Limb (tissue), 2 donors: ENCODE data around the gene PSMD8.
"Not testable (repeated sequence)": the region's sequence is repeated elsewhere in the genome, so short reads cannot be mapped to it uniquely, and the experiment has no call there.

Source experiments
- DNase-seq, 2 donors: peaks; one replicate each; pipeline ENCODE4 v3.0.0-alpha.2; 2016; ENCODE audit errors: extremely low spot score in 2 of 2

Gene PSMD8

DNA sequence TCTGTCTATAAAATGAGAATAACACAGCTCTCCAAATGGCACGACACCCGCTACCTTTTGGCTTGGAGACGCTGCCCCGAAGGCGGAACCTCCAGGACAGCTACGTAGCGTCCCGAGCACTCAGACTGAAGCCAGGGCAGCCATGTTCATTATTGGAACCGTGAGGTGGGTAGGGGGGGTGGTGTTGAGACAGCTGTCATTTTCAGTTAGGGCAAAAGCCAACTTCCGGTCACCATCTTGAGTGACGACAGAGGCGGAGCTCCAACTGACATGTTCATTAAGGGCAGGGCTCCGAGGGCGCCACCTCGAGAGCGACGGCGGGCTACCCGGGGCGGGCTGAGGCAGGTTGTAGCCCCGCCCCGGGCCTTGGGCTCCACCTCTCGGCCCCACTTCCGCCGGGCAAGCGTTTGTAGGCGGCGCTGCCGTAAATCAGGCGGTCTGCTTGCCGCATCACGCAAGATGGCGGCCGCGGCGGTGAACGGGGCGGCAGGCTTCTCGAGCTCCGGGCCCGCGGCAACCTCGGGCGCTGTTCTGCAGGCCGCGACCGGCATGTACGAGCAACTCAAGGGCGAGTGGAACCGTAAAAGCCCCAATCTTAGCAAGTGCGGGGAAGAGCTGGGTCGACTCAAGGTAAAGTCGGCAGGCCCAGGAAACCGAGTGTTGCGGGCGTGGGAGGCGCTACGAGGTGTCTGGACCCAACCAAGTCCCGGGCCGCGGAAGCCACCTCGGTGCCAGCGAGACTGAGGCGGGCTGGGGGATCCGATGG is at the start of gene PSMD8:
Gene PSMD8, plus strand, starts transcription at position 240 of the 766 bp plus-strand sequence. Its CDS starts 31 bp downstream, at position 271.
- DNase-seq = peak; percentile 98 to 99

DNA sequence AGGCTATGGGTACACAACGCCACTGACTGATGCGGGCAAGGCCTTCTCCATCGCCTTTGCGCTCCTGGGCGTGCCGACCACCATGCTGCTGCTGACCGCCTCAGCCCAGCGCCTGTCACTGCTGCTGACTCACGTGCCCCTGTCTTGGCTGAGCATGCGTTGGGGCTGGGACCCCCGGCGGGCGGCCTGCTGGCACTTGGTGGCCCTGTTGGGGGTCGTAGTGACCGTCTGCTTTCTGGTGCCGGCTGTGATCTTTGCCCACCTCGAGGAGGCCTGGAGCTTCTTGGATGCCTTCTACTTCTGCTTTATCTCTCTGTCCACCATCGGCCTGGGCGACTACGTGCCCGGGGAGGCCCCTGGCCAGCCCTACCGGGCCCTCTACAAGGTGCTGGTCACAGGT is 47.8 kb upstream of the PSMD8 start:
- no peak for DNase-seq

DNA sequence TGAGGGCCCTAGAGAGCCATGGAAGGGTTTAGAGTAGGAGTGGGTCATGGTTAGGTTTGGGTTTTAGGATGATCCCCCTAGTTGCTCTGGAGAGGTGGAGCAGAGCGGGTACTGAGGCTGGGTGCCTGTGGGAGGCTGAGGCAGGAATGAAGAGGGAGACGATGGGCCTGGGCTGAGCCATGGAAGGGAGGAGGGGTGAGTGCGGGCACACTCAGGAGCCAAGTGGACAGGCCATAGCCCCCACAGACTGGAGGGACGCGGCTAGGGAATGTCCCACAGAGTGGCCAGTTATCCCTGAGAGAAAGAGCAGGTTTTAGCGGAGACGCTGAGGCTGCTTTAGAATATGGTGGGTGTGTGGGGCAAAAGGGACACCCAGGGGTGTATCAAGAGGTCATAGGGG is 44.7 kb upstream of the PSMD8 start:
- no peak for DNase-seq

DNA sequence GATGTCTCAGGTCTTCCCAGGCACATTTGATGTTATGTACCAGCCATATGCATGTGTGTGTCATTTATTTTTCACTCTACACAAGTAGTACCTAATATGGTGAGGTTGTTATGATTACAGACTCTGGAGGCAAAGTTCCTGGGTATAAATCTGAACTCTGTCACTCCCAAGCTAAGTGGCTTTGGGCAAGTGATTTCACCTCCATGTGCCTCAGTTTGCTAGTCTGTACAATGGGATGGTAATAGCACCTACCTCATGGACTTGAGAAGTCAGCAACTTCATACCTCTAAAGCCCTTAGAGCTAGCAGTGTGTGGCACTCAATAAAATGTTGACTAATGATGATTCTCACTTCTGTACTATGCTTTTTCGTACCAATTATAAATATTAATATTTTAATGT is 42.6 kb upstream of the PSMD8 start:
- no peak for DNase-seq

DNA sequence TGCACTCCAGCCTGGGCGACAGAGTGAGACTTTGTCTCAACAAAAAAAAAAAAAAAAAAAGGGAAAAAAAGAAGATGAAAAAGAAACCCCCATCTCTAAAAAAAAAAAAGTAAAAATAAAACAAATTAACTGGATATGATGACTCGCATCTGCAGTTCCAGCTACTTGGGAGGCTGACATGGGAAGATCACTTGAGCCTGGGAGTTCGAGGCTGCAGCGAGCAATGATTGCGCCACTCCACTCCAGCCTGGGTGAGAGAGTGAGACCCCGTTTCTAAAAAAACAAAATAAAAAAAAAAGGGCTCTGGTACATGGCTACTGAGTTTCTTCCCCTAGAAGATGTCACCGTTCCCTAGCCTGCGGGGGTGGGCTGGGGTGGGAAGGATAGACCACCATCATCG is 41.1 kb upstream of the PSMD8 start:
- DNase-seq = no peak

DNA sequence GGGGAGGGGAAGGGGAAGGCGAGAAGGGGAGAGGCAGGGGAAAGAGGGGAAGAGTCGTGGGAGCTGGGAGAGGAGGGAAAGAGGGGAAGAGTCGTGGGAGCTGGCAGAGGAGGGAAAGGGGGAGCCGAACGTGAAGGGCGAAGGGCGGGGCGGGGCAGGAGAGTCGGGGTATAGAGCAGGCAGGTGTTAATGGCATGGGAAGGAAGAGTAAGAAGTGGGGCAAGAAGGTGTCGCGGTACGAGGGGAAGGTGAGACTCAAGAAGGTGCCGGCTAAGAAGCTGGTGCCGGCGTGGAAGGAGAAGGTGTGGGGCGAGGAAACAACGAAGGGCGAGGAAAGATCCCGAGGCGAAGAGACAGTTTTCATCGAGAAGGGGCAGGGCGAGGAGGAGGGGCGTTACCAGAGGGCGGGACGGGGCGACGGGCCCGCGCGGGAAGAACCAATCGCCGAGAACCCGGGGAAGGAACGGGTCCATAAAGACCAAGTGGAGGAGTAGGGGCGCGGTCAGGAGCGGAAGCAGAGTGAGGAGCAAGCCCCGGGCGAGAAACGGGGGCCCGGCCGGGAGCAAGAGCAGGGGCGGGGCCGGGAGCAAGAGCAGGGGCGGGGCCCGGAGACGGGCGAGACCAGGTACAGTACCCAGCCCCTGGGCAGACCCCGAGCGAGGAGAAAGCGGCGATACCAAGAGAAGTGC is 38.3 kb upstream of the PSMD8 start:
- DNase-seq = peak; percentile 94 to 95

DNA sequence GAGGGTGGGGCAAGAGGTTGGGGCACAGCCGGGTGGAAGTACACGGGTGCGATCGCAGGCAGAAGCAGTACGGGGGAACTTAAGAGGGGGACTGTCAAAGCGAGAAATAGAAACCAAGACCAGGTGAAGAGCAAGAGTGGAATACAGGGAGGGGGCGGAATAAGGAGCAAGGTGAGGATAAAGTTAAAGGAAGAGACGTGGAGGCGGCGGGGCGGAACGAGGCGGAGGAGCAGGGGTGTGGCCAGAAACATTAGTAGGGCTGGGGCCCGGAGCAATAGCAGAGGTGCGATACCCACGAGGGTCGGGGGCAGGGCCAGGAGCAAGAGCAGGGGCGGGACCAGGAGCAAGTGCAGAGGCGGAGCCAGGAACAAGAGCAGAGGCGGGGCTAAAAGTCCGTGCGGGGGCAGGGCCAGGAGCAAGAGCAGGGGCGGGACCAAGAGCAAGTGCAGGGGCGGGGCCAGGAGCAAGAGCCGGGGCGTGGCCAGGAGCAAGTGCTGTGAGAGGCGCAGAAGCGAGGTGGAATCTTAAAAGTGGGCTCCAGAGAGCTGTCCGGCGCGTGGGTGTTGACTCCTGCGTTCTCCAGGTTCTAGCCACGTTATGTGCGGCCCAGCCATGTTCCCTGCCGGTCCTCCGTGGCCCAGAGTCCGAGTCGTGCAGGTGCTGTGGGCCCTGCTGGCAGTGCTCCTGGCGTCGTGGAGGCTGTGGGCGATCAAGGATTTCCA is 37.6 kb upstream of the PSMD8 start:
- DNase-seq = peak; percentile 92 to 94

DNA sequence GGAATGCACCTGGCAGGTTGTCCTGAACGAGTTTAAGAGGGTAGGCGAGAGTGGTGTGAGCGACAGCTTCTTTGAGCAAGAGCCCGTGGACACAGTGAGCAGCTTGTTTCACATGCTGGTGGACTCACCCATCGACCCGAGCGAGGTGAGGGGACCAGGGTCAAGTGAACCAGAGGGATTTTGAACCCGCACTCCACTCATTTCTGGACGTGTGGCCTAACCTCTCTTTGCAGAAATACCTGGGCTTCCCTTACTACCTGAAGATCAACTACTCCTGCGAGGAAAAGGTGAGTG is 37.1 kb upstream of the PSMD8 start:
- no peak for DNase-seq

DNA sequence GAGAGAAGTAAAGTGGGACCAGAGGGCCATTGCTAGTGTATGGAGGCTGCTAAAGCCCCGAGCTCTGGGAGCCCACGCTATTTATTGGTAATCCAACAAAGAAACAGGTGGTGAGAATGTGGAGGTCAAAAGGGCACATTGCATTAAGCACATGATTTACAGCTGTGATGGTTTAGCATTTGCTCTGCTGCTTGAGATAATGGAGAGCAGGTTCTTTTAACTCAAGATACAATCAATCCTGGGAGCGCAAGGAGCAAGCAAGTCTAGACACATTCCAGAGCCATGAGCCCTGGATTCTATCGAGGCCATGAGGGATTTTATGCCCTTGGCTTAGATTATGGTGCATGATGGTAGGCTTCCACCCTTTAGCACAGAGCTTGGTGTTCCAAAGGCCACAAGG is 35.4 kb upstream of the PSMD8 start:
- not testable (repeated sequence) for DNase-seq

DNA sequence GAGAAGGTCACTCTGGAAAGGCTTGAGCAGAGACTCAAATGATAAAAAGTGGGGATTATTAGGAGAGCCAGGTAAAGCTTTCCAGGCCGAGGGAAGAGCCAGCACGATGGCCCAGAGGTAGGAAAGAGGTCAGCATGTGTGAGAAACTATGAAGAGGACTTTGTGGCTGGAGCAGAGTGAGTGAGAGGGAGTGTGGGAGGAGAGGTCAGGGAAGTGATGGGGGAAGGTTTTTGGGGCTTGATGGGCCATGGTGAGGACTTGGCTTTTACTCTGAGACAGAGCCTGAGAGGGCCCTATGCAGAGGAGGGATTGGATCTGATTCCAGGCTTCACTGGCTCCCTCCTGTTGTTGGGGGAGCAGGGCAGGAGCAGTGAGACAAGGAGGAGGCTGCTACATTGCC is 33.4 kb upstream of the PSMD8 start:
- no peak for DNase-seq

DNA sequence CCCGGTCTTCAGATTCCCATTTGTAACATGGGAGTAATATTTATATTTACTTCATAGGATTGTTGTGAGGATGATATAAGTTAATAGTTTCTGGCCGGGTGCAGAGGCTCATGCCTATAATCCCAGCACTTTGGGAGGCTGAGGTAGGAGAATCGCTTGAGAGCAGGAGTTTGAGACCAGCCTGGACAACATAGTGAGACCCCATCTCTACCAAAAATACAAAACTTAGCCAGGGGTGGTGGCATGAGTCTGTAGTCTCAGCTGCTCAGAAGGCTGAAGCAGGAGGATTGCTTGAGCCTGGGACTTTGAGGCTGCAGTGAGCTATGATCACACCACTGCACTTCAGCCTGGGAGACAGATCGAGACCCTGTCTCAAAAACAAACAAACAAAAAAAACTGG is 27.5 kb upstream of the PSMD8 start:
- no peak for DNase-seq

DNA sequence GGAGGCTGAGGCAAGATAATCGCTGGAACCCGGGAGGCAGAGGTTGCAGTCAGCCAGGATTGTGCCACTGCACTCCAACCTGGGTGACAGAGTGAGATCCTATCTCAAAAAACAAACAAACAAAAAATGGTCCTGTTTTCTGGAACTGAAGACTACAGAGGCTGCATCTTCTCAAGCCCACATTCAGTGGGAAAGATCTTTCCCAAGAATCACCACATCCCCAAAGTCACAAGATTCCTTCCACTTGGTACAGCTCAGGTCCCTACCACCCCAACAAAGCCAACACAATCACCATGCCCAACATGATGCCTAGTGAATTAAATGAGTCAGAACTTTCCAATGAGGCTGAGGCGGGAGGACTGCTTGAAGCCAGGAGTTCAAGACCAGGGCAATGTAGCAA is 23.5 kb upstream of the PSMD8 start:
- no peak for DNase-seq

DNA sequence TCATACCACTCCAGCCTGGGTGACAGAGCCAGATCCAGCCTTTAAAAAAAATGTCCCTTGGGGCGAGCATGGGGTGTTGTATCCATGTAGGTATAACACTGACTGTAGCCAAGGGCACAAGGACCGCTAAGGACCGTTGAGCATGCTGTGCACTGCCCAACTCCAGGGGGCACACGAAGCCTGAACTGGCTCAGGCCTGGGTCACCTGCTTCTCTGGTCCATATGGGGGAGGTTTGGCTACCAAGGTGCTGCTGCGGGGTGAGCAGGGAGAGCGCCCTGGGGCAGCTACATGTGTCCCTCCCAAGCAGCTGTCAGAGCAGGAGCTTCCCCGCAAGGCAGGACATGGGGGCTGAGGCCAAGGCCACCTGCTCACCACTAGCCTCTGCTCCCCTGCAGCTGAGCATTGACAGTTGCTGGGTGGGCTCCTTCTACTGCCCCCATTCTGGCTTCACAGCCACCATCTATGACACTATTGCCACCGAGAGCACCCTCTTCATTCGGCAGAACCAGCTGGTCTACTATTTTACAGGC is 22.4 kb upstream of the PSMD8 start:
- no peak for DNase-seq

DNA sequence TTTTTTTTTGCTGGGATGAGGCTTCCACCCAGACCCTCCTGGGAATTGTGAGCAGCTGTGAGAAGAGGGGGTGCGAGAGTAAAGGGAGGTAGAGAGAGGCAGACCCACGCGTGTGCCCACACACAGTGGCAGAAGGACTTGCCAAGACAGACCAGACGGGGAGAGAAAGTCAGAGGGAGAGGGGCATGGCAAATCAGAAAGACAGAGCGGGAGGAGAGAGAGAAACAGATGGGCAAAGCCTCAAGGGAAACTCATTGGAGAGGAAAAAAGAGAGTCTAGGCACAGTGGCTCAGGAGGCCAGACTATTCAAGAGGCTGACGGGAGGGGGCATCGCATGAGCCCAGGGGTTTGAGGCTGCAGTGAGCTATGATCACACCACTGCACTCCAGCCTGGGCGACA is 21.8 kb upstream of the PSMD8 start:
- no peak for DNase-seq

DNA sequence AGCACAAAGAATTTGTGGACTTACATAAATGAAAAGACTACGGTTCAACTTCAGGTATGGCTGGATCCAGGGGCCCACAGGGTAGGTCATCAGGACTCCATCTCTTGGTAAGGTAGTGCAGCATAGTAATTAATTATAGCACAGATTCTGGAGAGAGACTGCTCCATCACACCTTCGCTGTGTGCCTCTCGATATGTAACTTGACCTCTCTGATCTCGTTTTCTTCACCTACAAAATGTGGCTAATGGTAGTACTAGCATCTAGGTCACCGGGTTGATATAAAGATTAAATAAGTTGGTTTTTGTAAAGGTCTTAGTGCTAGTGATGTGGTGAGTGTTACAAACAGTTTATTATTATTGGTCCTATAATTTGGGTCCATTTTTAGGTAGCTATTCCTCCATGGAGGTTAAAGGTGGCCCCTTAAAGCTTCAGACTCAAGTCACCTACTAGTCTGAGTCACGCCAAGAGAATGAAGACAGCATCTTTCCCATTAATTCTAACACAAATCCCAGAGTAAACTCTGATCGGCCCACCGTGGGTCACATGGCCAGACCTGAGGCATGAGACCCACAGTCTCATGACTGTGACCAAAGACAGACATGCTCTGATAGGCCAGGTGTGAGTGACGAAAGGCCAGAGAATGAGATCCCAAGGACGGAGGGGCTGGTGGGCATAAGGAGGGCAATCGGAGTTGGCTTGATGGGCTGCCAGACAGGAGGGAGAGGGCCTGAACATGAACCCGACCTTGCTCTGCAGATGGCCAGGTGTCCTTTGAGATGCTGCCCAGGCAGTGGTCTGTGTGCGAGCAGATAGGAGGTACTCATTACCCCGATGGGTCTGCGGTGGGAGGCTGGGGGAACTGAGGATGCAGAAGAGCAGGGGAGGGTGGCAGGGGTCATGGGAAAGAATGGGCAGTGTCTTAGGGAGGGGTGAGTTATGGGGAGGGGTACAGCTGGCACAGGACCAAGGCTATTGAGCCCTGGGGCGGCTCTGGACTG is 18.3 kb upstream of the PSMD8 start:
- DNase-seq = no peak

DNA sequence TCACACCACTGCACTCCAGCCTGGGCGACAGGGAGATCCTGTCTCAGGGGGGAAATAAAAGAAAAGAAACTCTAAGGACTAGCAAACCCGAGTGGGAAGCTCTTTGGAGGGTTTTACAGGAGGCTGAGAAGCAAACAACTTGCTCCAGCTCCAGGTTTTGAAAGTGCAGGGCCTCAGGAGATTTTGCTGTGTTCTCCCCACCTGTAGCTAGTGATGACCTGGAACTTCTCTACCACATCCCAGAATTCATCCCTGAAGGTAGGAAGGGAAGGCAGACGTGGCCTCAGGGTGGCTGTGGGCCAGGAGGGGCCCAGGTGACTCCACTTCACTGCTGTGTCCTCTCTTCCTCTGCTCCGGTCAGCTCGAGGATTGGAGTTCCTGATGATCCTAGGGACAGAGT is 16.3 kb upstream of the PSMD8 start:
- no peak for DNase-seq

DNA sequence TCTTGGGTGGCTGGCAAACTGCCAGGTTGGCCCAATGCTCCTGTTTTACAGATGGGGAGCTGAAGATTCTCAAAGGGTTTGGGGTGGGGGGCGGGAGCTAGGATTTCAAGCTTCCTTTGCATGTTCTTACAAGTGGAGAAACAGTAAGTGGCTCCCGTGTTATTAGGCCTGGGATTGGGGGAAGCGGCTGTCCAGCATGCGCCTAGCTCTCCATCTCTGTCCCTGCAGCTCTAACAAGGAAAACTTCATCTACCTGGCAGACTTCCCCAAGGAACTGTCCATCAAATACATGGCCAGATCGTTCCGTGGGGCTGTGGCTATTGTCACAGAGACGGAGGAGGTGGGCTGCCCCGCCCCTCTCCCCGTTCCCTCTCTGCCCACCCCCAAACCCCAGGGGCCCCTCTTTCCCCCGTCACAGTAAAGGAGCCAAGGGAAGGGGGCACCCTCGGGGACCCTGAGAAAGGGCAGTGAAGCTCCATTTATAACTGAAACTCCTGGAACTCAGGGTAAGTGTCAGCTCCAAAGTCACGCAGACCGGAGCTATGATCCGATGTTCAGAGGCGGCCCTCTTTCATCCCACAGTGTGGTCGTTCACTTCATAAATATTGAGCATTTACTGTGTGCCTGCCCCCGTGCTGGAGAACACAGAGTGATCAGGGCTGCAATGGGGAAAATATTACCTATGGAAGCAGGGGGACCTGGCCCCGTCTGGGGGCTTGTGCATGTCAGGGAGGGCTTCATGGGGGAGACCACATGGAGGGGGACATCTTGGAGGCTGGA is 14.9 kb upstream of the PSMD8 start:
- DNase-seq = no peak

DNA sequence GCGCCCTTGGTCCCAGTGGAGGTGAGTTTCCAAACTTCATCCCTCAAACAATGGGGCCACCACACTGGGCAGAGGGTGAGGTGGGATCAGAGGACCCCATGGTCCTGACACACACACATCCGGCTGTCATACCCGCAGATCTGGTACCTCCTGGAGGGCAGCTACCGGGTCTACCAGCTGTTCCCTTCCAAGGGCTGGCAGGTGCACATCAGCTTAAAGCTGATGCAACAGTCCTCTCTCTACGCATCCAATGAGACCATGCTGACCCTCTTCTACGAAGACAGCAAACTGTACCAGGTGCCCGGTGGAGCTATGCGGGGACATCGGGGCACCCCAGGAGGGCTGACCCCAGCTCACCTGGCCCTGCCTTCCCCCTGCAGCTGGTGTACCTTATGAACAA is 14.0 kb upstream of the PSMD8 start:
- DNase-seq = no peak

DNA sequence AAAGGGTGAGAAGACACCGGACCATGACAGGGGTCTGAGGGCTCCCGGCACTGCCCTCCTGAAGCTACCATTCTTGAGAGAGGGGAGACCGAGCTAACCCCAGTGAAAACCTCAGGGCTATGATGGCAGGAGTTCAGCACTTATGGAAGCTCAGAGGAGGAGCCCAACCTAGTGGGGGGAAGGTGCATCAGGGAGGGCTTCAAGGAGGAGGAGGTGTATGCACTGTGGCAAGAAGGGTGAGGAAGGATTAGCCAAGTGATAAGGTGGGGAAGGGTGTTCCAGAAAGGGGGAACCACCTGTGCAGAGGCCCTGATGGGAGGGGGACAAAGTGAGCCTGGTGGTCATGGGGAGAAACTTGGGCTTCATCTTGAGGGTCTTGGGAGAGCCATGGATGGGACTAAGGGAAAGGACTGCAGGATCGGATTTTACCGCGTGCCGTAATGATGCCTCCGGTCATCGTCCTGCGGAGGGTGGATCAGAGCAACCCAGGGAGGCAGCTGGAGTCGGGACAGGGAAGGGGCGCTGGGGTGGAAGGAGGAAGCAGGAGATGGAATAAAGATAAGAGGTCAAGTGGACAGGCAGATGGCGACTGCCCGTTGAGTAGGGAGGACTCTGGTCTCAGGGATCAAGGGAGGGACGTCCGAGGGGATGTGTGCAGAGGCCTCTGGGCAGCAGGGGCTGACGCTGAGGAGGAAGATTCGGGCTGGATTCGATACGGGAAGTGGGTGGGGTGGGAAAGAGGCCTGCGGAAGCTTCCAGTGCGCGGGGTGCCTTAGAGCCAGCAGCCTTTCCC is 13.3 kb upstream of the PSMD8 start:
- DNase-seq = no peak

DNA sequence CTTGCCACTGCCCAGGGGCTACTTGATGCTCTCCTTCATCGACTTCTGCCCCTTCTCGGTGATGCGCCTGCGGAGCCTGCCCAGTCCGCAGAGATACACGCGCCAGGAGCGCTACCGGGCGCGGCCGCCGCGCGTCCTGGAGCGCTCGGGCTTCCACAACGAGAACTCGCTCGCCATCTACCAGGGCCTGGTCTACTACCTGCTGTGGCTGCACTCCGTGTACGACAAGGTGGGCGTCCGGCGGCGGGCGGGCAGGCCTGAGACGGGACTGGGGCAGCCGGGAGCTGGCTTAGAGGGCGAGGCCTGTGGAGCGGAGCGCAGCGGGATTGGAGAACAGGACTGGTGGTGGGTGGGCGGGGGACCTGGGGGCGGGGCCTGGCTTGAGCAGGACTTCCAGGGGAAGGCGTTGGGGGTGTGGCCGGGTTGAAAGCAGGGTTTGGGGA is 12.7 kb upstream of the PSMD8 start:
- DNase-seq = peak; percentile 77 to 87
